Heart left ventricle (tissue), 16 donors: ENCODE data around the gene SPARC. TPM values are rescaled to one million over a fixed set of nuclear protein-coding genes. Genes with fewer than 3 reads are reported as not detected.

Experiments
- ATAC-seq, 4 donors: fragments of 200-7000 bp; cut with Tn5 transposase; one replicate each; pipeline ENCODE4 v1.9.1; 2020 to 2022; ENCODE audit warnings: moderate library complexity in 4 of 4, mild to moderate bottlenecking in 3 of 4, moderate number of reproducible peaks in 1 of 4
- DNase-seq, 5 donors: peaks; one replicate each; pipeline ENCODE4 v3.0.0-alpha.2; 2020
- H3K27ac ChIP-seq, 12 donors: fragments of 200-600 bp; sonication (generic) in 4 of 12; one replicate each; pipeline versions ENCODE4 v1.5.0 to v1.8.0; 2016 to 2022; ENCODE audit warnings: mild to moderate bottlenecking in 2 of 12
- H3K27me3 ChIP-seq, 9 donors: fragments of 200-600 bp; sonication (generic) in 2 of 9; one replicate each; pipeline versions ENCODE4 v1.5.1 to v1.8.0; 2016 to 2022; ENCODE audit warnings: mild to moderate bottlenecking in 3 of 9
- H3K36me3 ChIP-seq, 9 donors: fragments of 200-600 bp; sonication (generic) in 2 of 9; one replicate each; pipeline versions ENCODE4 v1.5.0 to v1.8.0; 2018 to 2022; ENCODE audit warnings: mild to moderate bottlenecking in 2 of 9
- H3K4me1 ChIP-seq, 12 donors: fragments of 200-600 bp; sonication (generic) in 4 of 12; one replicate each; pipeline versions ENCODE4 v1.5.0 to v1.8.0; 2016 to 2022; ENCODE audit warnings: mild to moderate bottlenecking in 3 of 12
- H3K4me3 ChIP-seq, 12 donors: fragments of 200-600 bp; sonication (generic) in 4 of 12; one replicate each; pipeline versions ENCODE4 v1.5.0 to v1.8.0; 2017 to 2022; ENCODE audit warnings: mild to moderate bottlenecking in 9 of 12, moderate library complexity in 4 of 12
- H3K9me3 ChIP-seq, 12 donors: fragments of 200-600 bp; sonication (generic) in 4 of 12; one replicate each; pipeline versions ENCODE4 v1.5.0 to v1.8.0; 2016 to 2022; ENCODE audit warnings: mild to moderate bottlenecking in 1 of 12
- CTCF ChIP-seq, 12 donors: fragments of 200-600 bp; sonication (generic) in 4 of 12; IDR thresholded peaks; one replicate each; pipeline versions ENCODE4 v1.5.0 to v1.8.0; 2018 to 2022; ENCODE audit warnings: antibody characterized with exemption in 12 of 12, mild to moderate bottlenecking in 5 of 12
- POLR2A ChIP-seq, 2 donors: fragments of 450-650 bp; IDR thresholded peaks; one replicate each; pipeline ENCODE4 v1.6.1; 2017; ENCODE audit warnings: antibody characterized with exemption in 2 of 2, mild to moderate bottlenecking in 2 of 2, moderate library complexity in 2 of 2
- WGBS, 4 donors: extraction: QIAGEN DNeasy Blood & Tissue Kit in 2 of 4; methylation state at CpG; one replicate each; pipeline versions ENCODE4 v1.1.5 to v1.1.7; 2013 to 2018; 5-methylcytosine and 5-hydroxymethylcytosine counted together
- intact Hi-C, 10 donors: fragments of 100-400 bp; cut with DNase I; formaldehyde crosslinking; loops; one replicate each; pipeline versions ENCODE4 v1.11.1 to v1.14.2; 2022
- polyA plus RNA-seq, 2 donors: library from polyadenylated mRNA; stranded (reverse); fragments of 200-250 nt; gene quantifications; one replicate each; pipeline ENCODE4 v1.2.3, GENCODE V29; 2013
- total RNA-seq, 9 donors: library from RNA; depleted of rRNA in 2 of 9; stranded (reverse); fragments of >200 nt in 2 of 9; fragmentation: NEBNext Ultra II Directional in 3 of 9; extraction: Animal tissue kit (Norgen Biotek cat#: 25700) in 3 of 9; gene quantifications; one replicate each; pipeline versions ENCODE4 v1.1.0 to v1.2.4, GENCODE V29; 2016 to 2023
- donor health status: ischemic (EF 13 %, LVEDD 7.1; RV severe dilation, severe dysfunction).
- donor health status: healthy with polysubstance abuse.
- donor health status: DM: no; HTN: yes; CAD: no.
- donor health status: DM: no; HTN: no; CAD: no.
- donor health status: ischemic (EF 25% LVEDD 6.9; RV normal size, moderate dysfunction).
- donor health status: ischemic (EF 25% LVEDD 5.7; RV mildly dilated, moderate dysfunction).
- donor health status: healthy.
- donor health status: DM: yes; HTN: yes; CAD: no.
- donor health status: ischemic (EF 35%, LVEDD 5.7; RV mildly dilated, moderate dysfunction).
- donor health status: nonischemic (EF 11% LVEDD 7.7; RV severe dilation, severe dysfunction).
- donor health status: DM: yes; HTN: yes; CAD: no.
- donor health status: PGD.
- donor health status: ischemic (EF 29% LVEDD 5.4; RV normal size, mild dysfunction).
- donor health status: nonischemic (EF 23%, LVEDD 6.1; RV moderate dilation, normal function).

The SPARC gene
- total and polyA plus RNA-seq, 11 donors: 119 to 1,522 (median 471) TPM

- WGBS, 4 donors: 73 to 85% (median 75%) methylated on average over 6 of the region's 6 CpGs
- ATAC-seq (no peak), DNase-seq (no peak)
- Histone ChIP-seq H3K36me3 (no peaks in the 10 kb centered on the region), H3K4me3 (no peak overlapping the region), H3K27ac (no peak overlapping the region), H3K27me3 (peaks cover 0 to 14% (median 0%) of the 10 kb centered on the region in 9 donors), H3K9me3 (no peaks in the 10 kb centered on the region), H3K4me1 (peaks cover 0 to 15% (median 2%) of the 10 kb centered on the region in 12 donors)
- TF ChIP-seq POLR2A (IDR thresholded peaks at IDR 0.05) (no peak), CTCF (IDR thresholded peaks at IDR 0.05) (no peak)
- intact Hi-C loops: no loop called here
These were observed 66.3 kb downstream of the SPARC start for GRCh38 chr5:151620461-151620840.

- ATAC-seq: no peak
- Histone ChIP-seq H3K9me3 (no peaks in the 10 kb centered on the region), H3K27me3 (peaks cover 0 to 19% (median 0%) of the 10 kb centered on the region in 9 donors), H3K36me3 (no peaks in the 10 kb centered on the region), H3K4me1 (peaks cover 0 to 14% (median 2%) of the 10 kb centered on the region in 12 donors), H3K4me3 (no peak overlapping the region), H3K27ac (no peak overlapping the region)
- intact Hi-C loops: no loop called here
- no peak for DNase-seq
- WGBS, 4 donors: 63 to 84% (median 68%) methylated on average over 6 of the region's 6 CpGs
- no peak for TF ChIP-seq CTCF (IDR thresholded peaks at IDR 0.05)
- no peak for TF ChIP-seq POLR2A (IDR thresholded peaks at IDR 0.05)
These were observed 66.8 kb downstream of the SPARC start for GRCh38 chr5:151619812-151620460.

GRCh38 chr5:151618907-151619306 lies 67.8 kb downstream of the SPARC start:
- no peak overlapping the region for H3K4me3 ChIP-seq
- intact Hi-C loops: no loop called here
- H3K4me1 ChIP-seq: peaks cover 0 to 4% (median 0%) of the 10 kb centered on the region in 12 donors
- no peaks in the 10 kb centered on the region for H3K9me3 ChIP-seq
- TF ChIP-seq POLR2A (IDR thresholded peaks at IDR 0.05) (no peak), CTCF (IDR thresholded peaks at IDR 0.05) (no peak)
- WGBS, 4 donors: 41 to 68% (median 61%) methylated on average over 2 of the region's 2 CpGs
- H3K27me3 ChIP-seq: peaks cover 0 to 24% (median 0%) of the 10 kb centered on the region in 9 donors
- DNase-seq (no peak), ATAC-seq (no peak)
- H3K36me3 ChIP-seq: no peaks in the 10 kb centered on the region
- H3K27ac ChIP-seq: no peak overlapping the region

GRCh38 chr5:151617841-151618710 lies 68.6 kb downstream of the SPARC start:
- no peaks in the 10 kb centered on the region for H3K9me3 ChIP-seq
- 66 to 86% (median 77%) methylated on average over 3 of the region's 3 CpGs for WGBS, 4 donors
- DNase-seq (no peak), ATAC-seq (no peak)
- TF ChIP-seq POLR2A (IDR thresholded peaks at IDR 0.05): no peak
- TF ChIP-seq CTCF (IDR thresholded peaks at IDR 0.05): no peak
- no peak overlapping the region for H3K4me3 ChIP-seq
- intact Hi-C loops: no loop called here
- H3K4me1 ChIP-seq: peaks cover 0 to 4% (median 0%) of the 10 kb centered on the region in 12 donors
- H3K27me3 ChIP-seq: peaks cover 0 to 27% (median 0%) of the 10 kb centered on the region in 9 donors
- no peak overlapping the region for H3K27ac ChIP-seq
- no peaks in the 10 kb centered on the region for H3K36me3 ChIP-seq
